GM11168 (cell line): ENCODE data around the gene TRMT112.

Experiments
- in situ Hi-C: fragments of 300-500 bp; cut with MboI; formaldehyde crosslinking; loops from one replicate; pipeline ENCODE4 v1.12.0; 2022; ENCODE audit warnings: low sequenced_read_pairs; ENCODE audit not compliant: unreplicated experiment

The TRMT112 gene

GRCh38 chr11:64283092-64283491, 34.3 kb downstream of the TRMT112 start:
- in situ Hi-C loops, result no loop called here

GRCh38 chr11:64281957-64282770, 35.2 kb downstream of the TRMT112 start:
- in situ Hi-C loops, result no loop called here

GRCh38 chr11:64278576-64279190, 38.7 kb downstream of the TRMT112 start:
- in situ Hi-C loops, result no loop called here

DNA sequence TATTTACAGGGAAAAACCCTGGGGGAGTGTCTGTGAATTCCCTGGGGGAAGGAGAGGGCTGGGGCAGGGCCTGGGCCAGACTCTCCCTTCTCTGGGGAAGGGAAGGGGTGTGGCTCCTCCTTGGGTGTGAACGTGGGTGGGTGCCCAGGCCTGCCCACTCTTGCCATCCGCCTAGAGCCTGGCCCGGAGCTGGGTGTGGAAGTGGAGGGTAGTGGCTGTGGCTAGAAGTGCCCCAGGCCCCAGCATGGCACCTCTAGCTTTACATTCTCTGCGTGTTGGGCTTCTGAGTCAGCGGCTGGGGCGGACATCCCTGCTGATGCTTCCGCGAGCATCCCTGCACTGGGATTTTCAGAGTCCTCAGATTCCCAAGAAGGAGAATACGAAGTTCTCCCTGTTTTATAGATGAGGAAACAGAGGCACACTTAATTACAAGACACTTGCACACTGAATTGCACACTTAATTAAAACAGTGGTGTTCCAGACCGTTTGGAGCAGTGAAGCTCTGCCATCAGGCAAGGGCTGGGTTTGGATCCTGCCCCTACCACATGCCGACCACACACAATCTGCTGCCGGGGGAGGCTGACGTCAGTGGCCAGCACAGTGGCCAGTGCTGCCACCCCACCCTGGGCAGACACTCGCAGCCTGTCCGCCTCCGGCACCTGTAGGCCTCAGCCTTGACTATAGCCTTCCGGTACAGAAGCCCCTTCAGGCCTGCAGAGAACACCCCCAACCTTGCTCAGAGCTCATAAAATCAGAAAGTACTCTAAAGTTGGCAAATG, 40.5 kb downstream of the TRMT112 start:
- in situ Hi-C loops, result no loop called here

DNA sequence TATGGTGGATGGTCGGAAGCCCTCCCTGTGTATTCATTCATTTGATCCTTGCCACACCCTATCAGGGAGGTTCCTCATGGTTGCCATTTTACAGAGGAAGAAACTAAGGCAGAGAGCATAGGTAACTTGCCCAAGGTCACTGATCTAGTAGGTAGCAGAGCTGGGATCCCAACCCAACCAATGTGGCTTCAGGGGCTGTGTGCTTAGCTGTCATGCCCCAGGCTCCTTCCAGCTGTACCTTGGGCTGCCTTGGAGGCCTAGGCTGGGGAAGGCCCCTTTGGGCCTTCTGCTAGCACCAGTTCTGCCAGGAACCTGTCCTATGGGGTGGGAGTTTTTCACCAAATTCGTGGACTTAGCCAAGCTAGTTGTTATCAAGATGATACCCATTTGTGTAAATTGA, 41.5 kb downstream of the TRMT112 start:
- in situ Hi-C loops, result no loop called here

DNA sequence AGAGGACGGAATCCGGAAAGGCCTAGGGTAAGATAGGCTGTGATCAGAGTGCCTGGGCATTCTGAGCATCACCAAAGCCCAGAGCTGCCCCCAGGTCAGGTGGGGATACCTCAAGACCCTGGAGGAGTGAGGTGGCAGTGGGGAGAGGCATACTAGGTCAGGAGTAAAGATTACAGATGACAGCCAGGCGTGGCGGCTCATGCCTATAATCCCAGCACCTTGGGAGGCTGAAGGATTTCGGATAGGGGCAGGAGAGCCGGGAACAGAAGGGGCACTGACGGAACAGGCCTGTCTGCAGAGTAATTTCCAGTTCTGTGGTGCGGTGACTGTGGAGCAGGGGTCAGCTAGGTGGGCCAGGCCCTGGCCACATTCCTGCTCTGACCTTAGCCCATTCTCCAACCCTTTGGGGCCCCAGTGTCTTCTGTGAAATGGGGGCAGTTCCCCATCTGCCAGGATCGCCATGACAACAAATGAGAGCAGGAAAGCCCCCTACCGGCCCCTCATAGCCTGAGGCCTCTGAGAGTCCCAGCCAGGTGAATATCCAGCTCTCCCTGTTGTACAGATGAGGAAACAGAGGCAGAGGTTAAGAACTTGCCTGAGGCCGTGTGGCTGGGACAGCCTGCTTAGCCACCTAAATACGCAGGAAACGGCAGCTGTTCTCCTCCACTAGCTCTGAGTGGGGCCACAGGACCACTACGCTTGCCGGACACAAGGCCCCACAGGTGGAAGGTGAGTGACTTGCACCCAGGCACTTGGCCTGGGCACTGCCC, 42.1 kb downstream of the TRMT112 start:
- in situ Hi-C loops, result no loop called here

- in situ Hi-C loops, result no loop called here
Measured at GRCh38 chr11:64269540-64270220, 47.7 kb downstream of the TRMT112 start.

DNA sequence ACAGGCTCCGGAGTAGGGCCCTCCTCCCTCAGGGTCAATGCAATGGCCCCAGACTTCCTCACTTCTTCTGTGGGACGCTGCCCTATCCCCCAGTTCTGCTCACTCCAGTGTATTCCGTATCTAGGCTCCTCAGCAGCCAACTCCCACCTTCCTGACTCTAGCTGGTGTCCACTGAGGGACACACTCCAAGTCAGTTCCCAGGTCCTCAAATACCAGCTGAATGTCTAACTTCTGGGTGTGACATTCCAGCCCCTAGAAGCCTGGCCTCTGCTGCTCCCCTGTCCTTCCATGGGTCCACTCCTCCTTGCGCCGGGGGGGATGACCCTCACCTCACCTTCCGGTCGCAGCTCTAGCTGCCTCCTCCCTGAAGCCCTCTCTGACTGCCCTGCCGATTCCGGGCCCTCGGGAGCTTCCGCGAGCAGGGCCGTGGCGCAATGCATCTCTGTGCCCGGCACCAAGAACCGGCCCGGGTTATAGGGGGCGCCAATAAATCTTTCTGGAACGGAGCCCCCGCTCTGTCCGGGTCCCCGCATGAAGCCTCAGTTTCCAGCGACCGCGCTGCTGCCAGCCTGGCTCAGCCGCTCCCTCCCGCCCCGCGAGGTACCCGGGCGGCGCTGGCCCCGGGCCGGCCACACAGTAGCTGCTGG, 48.3 kb downstream of the TRMT112 start:
- in situ Hi-C loops, result no loop called here

DNA sequence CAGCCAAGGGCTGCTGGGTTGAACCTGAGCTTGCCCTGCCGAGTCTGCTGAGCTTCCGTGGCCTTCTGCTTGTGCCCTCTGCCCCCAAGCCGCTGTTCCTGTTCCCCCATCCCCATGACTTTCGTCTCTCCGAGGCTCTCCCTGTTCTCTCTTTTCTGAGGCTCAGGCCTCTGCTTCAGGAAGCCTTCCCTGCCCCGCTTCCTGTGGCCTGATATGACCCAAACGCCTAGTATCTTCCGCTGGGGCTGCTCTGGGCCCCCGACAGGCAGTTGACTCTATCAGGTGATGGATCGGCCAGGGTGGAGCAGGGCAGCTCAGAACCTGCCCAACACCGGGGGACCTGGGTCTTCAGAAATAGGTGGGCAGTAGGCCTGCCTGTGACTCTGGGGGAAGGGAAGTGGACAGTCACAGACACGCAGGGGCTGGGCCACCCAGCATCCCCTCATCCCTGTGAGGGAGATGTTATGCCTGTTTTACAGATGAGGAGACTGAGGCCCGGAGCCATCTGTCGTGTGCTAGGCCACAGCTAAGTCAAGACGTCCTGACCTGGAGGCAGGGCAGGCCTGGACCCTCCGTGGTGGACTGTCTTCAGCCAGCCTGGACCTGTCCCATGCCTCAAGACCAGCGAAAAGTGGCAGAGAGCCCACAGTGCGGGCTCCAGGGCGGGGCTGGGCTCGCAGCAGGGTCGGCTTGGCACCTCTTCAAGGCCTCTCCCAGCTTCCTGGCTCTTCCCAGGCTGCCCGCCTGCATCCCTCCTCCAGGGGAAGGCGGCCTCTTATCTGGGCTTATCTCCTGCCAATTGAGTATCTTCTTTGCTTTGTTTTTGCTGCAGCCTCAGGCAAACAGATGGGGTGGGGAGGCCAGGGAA, 49.1 kb downstream of the TRMT112 start:
- in situ Hi-C loops, result no loop called here

GRCh38 chr11:64267207-64267945, 50.0 kb downstream of the TRMT112 start:
- in situ Hi-C loops, result no loop called here
